ENCODE data around the gene VPS29.

The VPS29 gene

GRCh38 chr12:110501752-110502738 is at the start of gene VPS29, which contains the start of gene RAD9B:
Gene VPS29 (minus strand): TSS chr12:110502111. CDS start chr12:110502051, 60 bp downstream.
Gene RAD9B (plus strand): TSS chr12:110502331. CDS start chr12:110502338, 7 bp downstream.
- DNase-seq: peak; percentile 98

- DNase-seq: no peak
These were observed 49.1 kb upstream of the VPS29 start for GRCh38 chr12:110550981-110551380.

GRCh38 chr12:110549716-110550115 is 47.8 kb upstream of the VPS29 start:
- DNase-seq: no peak

- no peak for DNase-seq
These were observed 46.8 kb upstream of the VPS29 start for GRCh38 chr12:110548678-110549077.

- no peak for DNase-seq
These were observed 45.2 kb upstream of the VPS29 start for GRCh38 chr12:110547090-110547489.

- DNase-seq: peak; percentile 60
These were observed 44.4 kb upstream of the VPS29 start for GRCh38 chr12:110546339-110546738.

GRCh38 chr12:110545812-110546211 is 43.9 kb upstream of the VPS29 start:
- no peak for DNase-seq

- peak; percentile 94 for DNase-seq
These were observed 43.3 kb upstream of the VPS29 start for GRCh38 chr12:110545259-110545658.

- no peak for DNase-seq
These were observed 42.1 kb upstream of the VPS29 start for GRCh38 chr12:110543965-110544364.

GRCh38 chr12:110543252-110543959 is 41.5 kb upstream of the VPS29 start:
- DNase-seq: no peak

GRCh38 chr12:110540048-110540447 is 38.1 kb upstream of the VPS29 start:
- no peak for DNase-seq

GRCh38 chr12:110538869-110539622 is 37.1 kb upstream of the VPS29 start:
- no peak for DNase-seq

GRCh38 chr12:110537605-110538409 is 35.9 kb upstream of the VPS29 start:
- DNase-seq: no peak

GRCh38 chr12:110536834-110537604 is 35.1 kb upstream of the VPS29 start:
- no peak for DNase-seq

GRCh38 chr12:110534811-110535210 is 32.9 kb upstream of the VPS29 start:
- DNase-seq: no peak

- no peak for DNase-seq
These were observed 31.7 kb upstream of the VPS29 start for GRCh38 chr12:110533607-110534006.

GRCh38 chr12:110532644-110533043 is 30.7 kb upstream of the VPS29 start:
- no peak for DNase-seq

GRCh38 chr12:110531741-110532333 is 29.9 kb upstream of the VPS29 start:
- DNase-seq: peak; percentile 56

GRCh38 chr12:110530511-110530910 is 28.6 kb upstream of the VPS29 start:
- DNase-seq: peak; percentile 1

- DNase-seq: no peak
These were observed 26.4 kb upstream of the VPS29 start for GRCh38 chr12:110528277-110528839.

Data from MV-4-11 (cell line).